WTC11 (cell line): Measurements from ENCODE around the gene ARHGAP8.

ENCODE experiments used
- CBFB ChIP-seq: sonication (generic); formaldehyde crosslinking; IDR thresholded peaks from 2 replicates; pipeline ENCODE4 v1.8.1; 2022; ENCODE audit warnings: mild to moderate bottlenecking, low read depth, missing genetic modification reagents
- CREB1 ChIP-seq: sonication (generic); formaldehyde crosslinking; IDR thresholded peaks from 2 replicates; pipeline ENCODE4 v1.8.0; 2023; ENCODE audit warnings: mild to moderate bottlenecking, missing genetic modification reagents
- CTCF ChIP-seq: fragments of 200-600 bp; IDR thresholded peaks from 2 replicates; pipeline ENCODE4 v1.8.0; 2022; ENCODE audit warnings: antibody characterized with exemption
- JAZF1 ChIP-seq: fragments of 250-450 bp; sonication (Bioruptor Pico); IDR thresholded peaks from 2 replicates; pipeline ENCODE4 v1.9.0; 2021; ENCODE audit warnings: moderate library complexity, mild to moderate bottlenecking, inconsistent platforms
- JUN ChIP-seq: sonication (generic); formaldehyde crosslinking; IDR thresholded peaks from 2 replicates; pipeline ENCODE4 v1.8.0; 2023; ENCODE audit warnings: mild to moderate bottlenecking, missing genetic modification reagents
- MAX ChIP-seq: sonication (generic); formaldehyde crosslinking; IDR thresholded peaks from 2 replicates; pipeline ENCODE4 v1.8.0; 2022; ENCODE audit warnings: mild to moderate bottlenecking, missing genetic modification reagents
- NFYB ChIP-seq: sonication (generic); formaldehyde crosslinking; conservative IDR thresholded peaks from 2 replicates; pipeline ENCODE4 v1.8.0; 2022; ENCODE audit warnings: low read depth, missing genetic modification reagents
- SP1 ChIP-seq: sonication (generic); formaldehyde crosslinking; conservative IDR thresholded peaks from 2 replicates; pipeline ENCODE4 v1.8.1; 2022; ENCODE audit warnings: missing genetic modification reagents
- USF2 ChIP-seq: sonication (generic); formaldehyde crosslinking; IDR thresholded peaks from 2 replicates; pipeline ENCODE4 v1.8.1; 2023; ENCODE audit warnings: mild to moderate bottlenecking, missing genetic modification reagents, moderate library complexity
- ZBTB21 ChIP-seq: sonication (generic); formaldehyde crosslinking; IDR thresholded peaks from 2 replicates; pipeline ENCODE4 v1.8.1; 2023; ENCODE audit warnings: mild to moderate bottlenecking, missing genetic modification reagents, borderline replicate concordance
- ZBTB43 ChIP-seq: sonication (generic); formaldehyde crosslinking; IDR thresholded peaks from 2 replicates; pipeline ENCODE4 v1.8.1; 2023; ENCODE audit warnings: mild to moderate bottlenecking, missing genetic modification reagents
- ZNF138 ChIP-seq: sonication (generic); formaldehyde crosslinking; conservative IDR thresholded peaks from 2 replicates; pipeline ENCODE4 v1.8.1; 2022; ENCODE audit warnings: mild to moderate bottlenecking, moderate library complexity, missing genetic modification reagents

- no peak for TF ChIP-seq CTCF
- TF ChIP-seq NFYB (CRISPR knock-in tag), result no peak
- TF ChIP-seq USF2 (CRISPR knock-in tag), result no peak
- no peak for TF ChIP-seq ZNF138 (CRISPR knock-in tag)
- TF ChIP-seq SP1 (CRISPR knock-in tag), result no peak
- no peak for TF ChIP-seq ZBTB43 (CRISPR knock-in tag)
- TF ChIP-seq CBFB (CRISPR knock-in tag), result no peak
- TF ChIP-seq ZBTB21 (CRISPR knock-in tag), result no peak
- no peak for TF ChIP-seq JAZF1
- no peak for TF ChIP-seq MAX
- TF ChIP-seq CREB1 (CRISPR knock-in tag), result no peak
- no peak for TF ChIP-seq JUN (CRISPR knock-in tag)
Measured at GRCh38 chr22:44775862-44776261, 23.5 kb downstream of the ARHGAP8 start.
